Spleen (tissue), 7 donors: Measurements from ENCODE around the gene RAB3GAP1.
"Not testable (repeated sequence)": the region's sequence is repeated elsewhere in the genome, so short reads cannot be mapped to it uniquely, and the experiment has no call there.

Experiments used
- CTCF ChIP-seq, 11 experiments: fragments of 200-600 bp in 7 of 11; fragments of 450-650 bp in 4 of 11; sonication (generic) in 4 of 11; IDR thresholded peaks in 8 of 11; conservative IDR thresholded peaks in 3 of 11; 1 replicate in 7 of 11; 2 replicates in 4 of 11; pipeline versions ENCODE4 v1.4.0 to v1.8.0; 2016 to 2021; ENCODE audit warnings: antibody characterized with exemption in 11 of 11, inconsistent platforms in 4 of 11, mild to moderate bottlenecking in 1 of 11
- POLR2A ChIP-seq, 3 donors: fragments of 450-650 bp; IDR thresholded peaks; one replicate each; pipeline ENCODE4 v1.5.1; 2017; ENCODE audit warnings: antibody characterized with exemption in 3 of 3, mild to moderate bottlenecking in 1 of 3
- POLR2AphosphoS5 ChIP-seq, 3 donors: sonication (generic); formaldehyde crosslinking; IDR thresholded peaks; one replicate each; pipeline ENCODE4 v1.5.1; 2017; ENCODE audit warnings: antibody characterized with exemption in 3 of 3
- donor health status: DM: no; HTN: no; CAD: no; lungs with moderate emphysema.
- donor health status: DM: no; HTN: no; CAD: no.
- donor health status: DM: no; HTN: no; CAD: no.

DNA sequence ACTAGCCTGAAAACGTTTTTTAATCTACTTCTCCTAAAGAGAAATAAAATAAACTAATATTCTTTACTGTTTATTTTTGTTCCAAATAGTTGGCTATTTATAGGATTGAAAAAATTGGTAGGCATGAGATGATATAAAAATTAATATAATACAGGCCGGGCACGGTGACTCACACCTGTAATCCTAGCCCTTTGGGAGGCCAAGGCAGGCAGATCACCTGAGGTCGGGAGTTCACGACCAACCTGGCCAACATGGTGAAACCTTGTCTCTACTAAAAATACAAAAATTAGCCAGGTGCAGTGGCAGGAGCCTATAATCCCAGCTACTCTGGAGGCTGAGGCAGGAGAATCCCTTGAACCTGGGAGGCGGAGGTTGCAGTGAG, 69.6 kb downstream of the RAB3GAP1 start:
- not testable (repeated sequence) for TF ChIP-seq CTCF (IDR thresholded peaks at IDR 0.05 in 8 of 11, conservative IDR thresholded peaks at IDR 0.05 in 3 of 11); POLR2A (IDR thresholded peaks at IDR 0.05); POLR2AphosphoS5 (IDR thresholded peaks at IDR 0.05)
